Activated CD4-positive, CD25-positive, alpha-beta regulatory T cell (primary cell): Measurements from ENCODE around the gene RFK.
"Not testable (repeated sequence)": the region's sequence is repeated elsewhere in the genome, so short reads cannot be mapped to it uniquely, and the experiment has no call there.

Experiments
- DNase-seq, 4 experiments: peaks; one replicate each; lab custom pipeline; 2025; lab: John Stamatoyannopoulos, UW

RFK gene

DNA sequence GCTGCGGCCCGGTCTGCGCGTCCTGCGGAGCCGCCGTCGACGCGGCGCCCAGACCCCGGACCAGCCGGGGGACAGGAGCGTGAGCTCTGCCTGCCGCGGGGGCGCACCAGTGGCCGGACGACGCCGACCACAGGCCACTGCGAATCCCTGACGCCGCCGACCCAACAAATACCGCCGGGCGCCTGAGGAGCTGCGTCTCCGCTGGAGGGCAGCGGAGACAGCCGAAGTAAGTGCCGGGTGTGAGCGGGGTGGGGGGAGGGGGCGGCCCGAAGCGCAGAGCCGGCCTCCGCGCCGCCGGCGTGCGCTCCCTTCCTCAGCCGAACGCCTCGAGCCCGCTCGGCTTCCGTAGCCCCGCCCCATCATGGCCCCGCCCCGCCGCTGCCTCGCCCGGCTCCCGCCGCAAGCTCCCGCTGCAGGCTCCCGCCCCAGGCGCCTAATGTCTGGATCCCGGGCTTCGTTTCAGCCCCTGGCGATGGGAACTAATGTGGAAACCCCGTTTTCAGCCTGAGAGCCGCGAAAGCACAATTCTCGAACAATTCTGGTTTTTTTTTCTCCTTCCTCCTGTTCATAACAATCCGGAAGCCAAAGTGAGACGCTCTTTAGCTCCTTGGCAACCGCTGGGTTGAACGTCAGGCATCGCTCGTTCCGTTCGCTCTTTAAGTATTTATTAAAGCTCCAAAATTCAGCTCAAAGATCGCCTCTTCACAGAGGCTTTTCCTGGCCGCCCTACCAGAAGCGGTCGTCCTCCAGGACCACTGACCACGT is at the start of gene RFK:
Gene RFK, minus strand, starts transcription at position 232 of the 765 bp plus-strand sequence. CDS start 255 bp downstream, outside the sequence.
- DNase-seq: peak; percentile 80 to 90 (median 88)

DNA sequence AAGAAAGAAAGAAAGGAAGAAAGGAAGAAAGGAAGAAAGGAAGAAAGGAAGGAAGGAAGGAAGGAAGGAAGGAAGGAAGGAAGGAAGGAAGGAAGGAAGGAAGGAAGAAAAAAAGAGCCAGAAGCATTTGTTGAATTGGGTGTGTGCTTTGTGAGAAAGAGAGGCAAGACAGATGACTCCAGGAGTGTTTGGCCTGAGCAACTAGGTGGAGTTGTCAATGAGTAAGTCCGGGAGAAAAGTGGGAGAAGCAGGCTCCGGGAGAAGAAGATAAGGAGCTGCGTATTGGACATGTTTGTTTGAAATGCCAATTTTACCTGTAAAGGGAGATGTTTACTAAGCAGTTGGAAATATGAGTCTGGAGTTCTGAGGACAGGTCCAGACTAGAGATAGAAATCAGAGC is 49.7 kb upstream of the RFK start:
- DNase-seq: no peak

DNA sequence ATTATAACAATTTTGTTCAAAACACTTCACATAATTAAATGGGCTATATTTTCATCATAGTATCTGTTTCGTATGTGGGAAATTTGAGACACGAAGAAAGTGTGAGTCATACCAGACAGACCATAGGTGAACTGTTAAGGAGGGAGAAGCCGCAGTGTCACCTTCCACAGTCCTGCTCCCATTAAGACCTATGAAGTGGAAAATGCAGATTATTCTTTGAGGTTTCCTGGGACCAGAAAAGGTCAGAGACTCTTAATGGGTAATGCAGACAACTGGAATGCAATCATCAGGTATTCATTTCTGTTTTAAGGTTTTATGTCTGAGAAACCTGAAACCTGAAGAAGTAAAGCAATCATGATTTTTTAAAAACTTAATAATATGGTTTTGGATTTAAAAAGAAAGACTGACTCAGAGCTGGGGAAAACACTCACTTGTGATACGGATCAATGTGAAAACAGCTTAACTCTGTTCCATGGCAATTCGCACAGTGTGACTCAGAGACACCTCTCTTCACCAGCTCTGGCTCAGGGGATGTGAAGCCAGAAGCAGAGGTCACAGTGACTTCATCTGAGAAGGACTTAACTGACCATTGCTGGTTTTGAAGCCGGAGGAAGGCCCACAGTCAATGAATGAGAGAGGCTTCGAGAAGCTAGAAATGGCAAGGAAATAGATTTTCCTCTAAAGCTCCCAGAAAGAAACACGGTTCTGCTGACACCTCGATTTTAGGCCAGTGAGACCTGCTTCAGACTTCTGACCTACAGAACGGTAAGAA is 47.5 kb upstream of the RFK start:
- DNase-seq: peak in 1 of 4 experiments; percentile 3

DNA sequence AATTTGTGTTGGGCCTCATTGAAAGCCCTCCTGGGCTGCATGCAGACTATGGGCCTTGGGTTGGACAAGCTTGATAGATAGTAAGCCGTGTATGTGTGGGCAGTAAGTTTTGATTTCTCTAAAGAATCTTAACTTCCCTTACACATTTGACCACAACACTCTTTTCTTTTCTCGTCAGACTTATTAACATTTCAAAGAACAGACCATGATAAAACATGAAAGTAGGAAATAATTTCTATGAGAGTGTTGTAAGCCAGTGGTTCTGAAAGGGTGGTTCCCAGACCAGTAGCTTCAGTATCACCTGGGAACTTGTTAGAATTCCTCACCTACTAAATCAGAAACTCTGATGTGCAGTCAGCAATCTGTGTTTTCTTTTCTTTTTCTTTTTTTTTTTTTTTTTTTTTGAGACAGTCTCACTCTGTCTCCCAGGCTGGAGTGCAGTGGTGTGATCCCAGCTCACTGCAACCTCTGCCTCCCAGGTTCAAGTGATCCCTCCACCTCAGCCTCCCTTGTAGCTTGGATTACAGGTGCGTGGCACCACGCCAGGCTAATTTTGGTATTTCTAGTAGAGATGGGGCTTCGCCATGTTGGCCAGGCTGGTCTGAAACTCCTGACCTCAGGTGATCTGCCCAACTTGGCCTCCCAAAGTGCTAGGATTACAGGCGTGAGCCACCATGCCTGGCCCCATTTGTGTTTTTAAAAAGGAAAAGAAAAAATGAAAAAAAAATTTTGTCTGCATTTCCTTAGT is 44.8 kb upstream of the RFK start:
- DNase-seq: no peak

DNA sequence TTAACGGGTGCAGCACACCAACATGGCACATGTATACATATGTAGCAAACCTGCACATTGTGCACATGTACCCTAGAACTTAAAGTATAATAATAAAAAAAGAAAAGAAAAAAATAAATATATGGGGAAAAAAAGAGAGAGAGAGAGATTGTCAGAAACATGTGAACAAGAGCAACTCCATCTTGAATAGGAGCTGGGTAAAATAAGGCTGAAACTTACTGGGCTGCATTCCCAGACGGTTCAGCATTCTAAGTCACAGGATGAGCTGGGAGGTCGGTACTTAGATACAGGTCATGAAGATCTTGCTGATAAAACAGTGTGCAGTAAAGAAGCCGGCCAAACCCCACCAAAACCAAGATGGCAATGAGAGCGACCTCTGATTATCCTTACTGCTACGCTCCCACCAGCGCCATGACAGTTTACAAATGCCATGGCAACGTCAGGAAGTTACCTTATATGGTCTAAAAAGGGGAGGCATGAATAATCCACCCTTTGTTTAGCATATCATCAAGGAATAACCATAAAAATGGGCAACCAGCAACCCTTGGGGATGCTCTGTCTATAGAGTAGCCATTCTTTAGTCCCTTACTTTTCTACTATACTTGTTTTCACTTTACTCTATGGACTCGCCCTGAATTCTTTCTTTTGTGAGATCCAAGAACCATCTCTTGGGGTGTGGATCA is 42.9 kb upstream of the RFK start:
- not testable (repeated sequence) for DNase-seq

DNA sequence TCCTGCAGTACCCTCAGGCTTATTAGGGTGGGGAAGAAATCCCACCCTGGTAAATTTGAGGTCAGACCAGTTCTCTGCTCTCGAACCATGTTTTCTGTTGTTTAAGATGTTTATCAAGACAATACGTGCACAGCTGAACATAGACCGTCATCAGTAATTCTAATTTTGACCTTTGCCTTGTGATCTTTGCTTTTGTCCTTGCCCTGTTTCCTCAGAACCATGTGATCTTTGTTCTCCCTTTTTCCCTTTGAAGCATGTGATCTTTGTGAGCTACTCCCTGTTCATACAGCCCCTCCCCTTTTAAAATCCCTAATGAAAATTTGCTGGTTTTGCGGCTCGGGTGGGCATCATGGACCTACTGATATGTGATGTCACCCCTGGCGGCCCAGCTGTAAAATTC is 40.7 kb upstream of the RFK start:
- DNase-seq: not testable (repeated sequence)

DNA sequence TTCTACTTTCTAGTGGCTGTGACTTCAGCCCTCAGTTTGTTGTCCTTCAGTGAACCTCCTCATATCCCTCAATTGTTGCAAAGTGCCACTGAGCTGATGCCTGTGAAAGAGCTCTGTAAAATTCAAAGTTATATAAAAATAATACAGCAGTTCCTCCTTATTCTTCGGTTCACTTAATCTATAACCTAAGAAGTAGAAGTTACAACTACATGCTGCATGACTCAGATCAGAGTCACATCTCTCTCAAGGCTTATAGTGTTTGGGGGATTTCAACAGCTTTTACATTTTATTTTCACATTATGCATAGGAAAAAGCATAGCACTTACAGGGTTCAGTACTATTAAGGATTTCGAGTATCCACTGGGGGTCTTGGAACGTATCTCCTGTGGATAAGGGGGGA is 39.6 kb upstream of the RFK start:
- DNase-seq: no peak

DNA sequence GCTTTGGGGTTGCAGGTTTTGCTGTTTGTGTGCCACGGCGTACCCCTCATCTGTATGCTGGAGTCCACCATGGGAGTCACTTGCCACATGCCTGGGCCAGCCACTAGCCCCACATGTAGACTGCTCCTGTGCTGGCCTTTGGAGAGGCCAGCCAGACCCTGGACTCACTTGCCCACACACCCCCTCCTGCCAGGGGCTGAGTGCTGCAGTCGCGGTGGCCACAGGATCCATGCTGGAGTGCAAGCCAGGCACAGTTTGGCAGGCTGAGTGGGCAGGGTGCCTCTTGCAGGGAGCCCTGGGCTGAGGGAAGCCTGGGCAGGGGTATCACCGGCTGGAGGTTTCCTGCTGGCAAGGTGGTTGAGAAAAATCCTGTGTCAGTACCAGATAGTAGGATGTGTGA is 39.2 kb upstream of the RFK start:
- no peak for DNase-seq

DNA sequence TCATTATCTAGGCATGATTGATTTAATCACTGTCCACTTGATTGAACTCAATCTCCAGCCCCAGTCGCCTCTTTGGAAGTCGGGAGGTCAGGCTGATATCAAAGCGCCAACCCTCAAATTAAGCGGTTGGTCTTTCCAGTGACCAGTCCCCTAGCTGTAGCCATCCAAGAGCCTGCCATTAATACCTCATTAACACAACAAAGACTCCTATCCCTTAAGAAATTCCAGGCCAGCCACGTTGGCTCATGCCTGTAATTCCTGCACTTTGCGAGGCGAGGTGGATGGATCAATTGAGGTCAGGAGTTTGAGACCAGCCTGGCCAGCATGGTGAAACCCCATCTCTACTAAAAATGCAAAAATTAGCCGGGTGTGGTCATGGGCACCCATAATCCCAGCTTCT is 37.4 kb upstream of the RFK start:
- no peak for DNase-seq

DNA sequence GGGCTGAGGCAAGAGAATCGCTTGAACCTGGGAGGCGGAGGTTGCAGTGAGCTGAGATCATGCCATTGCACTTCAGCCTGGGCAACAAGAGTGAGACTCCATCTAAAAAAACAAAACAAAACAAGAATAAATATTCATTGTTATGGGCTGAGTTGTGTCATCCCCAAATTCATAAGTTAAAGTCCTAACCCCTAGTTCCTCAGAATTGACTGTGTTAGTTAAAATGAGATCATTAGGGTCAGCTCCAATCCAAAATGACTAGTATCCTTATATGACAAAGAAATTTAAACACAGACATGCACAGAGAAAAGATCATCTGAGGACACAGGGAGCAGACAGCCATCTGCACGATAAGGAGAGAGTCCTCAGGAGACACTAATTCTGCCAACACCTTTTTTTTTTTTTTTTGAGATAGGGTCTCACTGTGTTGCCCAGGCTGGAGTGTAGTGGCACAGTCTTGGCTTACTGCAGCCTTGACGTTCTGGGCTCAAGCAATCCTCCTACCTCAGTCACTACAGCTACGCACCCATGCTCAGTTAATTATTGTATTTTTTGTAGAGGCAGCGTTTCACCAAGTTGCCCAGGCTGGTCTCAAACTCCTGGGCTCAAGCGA is 32.7 kb upstream of the RFK start:
- DNase-seq: no peak

DNA sequence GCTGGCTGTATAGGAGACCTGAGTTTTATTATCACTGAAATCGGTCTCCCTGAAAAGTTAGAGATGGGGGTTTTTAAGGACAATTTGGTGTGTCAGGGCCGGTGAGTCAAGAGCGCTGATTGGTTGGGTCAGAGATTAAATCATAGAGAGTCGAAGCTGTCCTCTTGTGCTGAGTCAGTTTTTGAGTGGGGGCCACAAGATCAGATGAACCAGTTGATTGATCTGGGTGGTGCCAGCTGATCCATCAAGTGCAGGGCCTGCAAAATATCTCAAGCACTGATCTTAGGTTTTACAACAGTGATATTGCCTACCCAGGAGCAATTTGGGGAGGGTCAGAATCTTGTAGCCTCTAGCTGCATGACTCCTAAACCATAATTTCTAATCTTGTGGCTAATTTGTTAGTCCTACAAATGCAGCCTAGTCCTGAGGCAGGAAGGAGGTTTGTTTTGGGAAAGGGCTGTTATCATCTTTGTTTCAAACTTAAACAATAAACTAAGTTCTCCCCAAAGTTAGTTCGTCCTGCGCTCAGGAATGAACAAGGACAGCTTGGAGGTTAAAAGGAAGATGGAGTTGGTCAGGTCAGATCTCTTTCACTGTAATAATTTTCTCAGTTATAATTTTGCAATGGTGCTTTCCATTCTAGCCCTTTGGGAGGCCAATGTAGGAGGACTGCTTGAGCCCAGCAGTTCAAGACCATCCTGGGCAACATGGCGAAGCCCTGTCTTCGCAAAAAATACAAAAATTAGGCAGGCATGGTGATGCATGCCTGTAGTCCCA is 31.6 kb upstream of the RFK start:
- DNase-seq: no peak

DNA sequence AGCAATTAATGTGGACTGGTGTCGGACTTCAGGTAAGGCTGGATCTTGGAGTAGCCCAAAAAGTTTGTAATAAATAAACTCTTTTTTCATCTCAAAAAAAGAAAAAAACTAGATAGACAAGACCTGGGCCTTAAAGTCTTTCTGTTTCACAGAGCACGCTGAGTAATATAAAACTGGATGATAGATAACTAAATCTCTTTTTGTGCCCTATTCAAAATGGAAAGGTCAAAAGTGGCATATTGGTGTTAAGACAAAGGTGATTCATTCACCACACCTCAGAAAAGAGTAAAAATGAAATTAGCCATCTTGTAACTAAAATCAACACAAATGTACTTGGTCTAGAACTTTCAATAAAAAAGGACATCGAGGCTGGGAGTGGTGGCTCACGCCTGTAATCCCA is 30.3 kb upstream of the RFK start:
- no peak for DNase-seq

DNA sequence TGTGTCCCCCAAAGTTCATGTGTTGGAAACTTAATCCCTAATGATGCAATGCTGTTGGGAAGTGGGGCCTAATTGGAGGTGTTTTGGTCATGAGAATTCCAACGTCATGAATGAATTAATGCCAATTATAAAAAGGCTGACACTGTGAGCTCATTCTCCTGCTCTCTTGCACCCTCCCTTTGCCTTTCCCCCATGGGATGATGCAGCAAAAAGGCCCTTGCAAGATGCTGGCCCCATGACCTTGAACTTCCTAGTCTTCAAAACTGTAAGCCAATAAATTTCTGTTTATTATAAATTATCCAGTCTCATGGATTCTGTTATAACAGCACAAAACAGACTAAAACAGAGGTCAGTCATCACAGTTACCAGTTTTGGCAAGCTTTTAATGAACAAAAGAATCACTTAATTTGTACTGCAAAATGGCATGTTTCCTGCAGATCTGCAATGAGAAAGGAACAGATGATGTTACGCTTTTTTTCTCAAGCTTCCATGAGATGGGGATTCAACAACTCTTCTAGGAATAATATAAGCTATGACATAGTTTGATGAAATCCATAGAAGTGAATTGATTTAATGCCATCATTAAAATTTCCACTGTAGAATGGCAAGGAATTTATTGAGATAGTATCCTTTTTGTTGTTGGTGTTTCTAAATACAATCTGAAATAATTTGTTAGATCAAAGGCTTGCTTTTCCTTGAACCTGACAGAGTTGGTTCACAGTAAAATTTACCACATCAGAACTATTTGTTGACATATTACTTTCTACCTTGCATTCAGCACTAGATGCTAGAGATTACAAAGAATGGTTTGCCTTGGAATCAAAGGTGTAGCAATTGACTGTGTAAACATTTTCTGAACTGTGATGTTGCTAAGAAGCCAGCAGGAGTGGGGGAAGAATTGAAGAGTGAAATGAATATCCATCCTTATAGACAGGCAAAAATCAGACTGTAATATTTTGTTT is 29.3 kb upstream of the RFK start:
- DNase-seq: no peak

DNA sequence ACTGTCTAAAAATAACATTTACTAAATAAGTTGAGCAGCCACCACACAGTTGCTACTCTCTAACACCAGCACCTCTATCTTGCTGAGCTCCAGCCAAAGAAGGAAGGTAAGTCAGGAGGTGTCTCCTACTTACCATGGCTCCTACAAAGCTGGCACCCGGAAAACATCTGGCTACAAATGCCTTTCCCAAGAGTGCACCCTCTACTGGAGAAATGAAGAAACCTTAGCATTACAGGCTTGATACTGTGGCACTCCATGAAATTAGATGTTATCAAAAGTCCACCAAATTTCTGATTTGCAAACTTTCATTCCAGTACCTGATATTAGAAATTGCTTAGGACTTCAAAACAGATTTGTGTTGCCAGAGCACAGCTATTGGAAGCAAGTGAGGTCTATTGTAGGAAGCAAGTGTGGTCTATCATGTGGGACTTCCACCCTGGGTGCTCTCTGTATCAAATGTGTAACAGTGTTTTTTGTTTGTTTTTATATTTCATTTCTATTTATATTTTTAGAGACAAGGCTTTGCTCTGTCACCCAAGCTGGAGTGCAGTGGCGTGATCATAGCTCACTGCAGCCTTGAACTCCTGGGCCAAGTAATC is 25.7 kb upstream of the RFK start:
- DNase-seq: no peak

DNA sequence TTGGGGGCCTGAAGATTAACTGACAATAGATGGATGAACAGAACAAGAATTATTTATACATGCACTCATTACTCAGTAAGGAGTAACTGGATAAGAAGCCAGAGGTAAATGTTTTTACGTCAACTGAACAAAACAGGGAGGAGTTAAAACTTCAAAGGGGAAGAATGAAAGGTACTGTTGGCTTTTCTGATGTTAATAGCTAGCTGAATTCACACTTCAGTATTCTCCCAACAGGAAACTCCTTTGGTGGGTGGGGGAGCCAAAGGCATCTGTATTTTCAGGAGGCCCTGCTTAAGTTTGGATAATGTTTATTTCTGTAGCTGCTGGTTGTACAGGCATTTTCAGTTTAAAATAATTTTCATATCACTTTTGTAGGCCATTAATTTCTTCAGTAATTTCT is 23.2 kb upstream of the RFK start:
- no peak for DNase-seq

DNA sequence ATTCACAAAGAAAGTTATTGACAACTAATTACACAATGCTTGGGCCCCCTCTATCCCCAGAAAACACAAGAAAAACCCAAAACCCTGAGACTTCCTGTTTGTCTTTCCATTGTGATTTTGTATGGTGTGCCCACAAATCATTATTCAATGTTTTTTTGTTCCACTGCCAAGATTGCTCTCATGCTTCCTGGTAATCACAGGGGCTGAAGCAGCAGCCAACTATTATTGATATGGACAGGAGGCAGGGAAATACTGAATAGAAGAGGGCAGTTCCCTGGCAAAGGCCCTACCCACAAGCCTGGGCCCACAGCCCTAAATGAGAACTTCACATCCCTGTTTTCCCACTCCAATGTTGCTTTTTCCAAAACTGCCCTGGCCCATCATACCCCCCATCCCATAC is 21.5 kb upstream of the RFK start:
- no peak for DNase-seq

DNA sequence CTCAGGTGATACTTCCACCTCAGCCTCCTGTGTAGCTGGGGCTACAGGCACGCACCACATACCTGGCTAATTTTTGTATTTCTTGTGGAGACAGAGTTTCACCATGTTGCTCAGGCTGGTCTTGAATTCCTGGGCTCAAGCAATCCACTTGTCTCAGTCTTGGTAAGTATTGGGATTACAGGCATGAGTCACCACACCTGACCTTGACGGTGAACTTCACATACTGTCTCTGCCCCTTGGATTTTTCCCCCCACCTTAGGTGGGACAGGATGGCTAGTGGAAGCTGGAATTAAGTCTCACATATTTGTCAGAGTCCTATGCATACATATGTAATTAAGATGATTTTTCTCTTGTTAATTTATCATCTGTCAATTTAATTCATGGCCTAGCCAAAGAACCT is 20.9 kb upstream of the RFK start:
- DNase-seq: no peak

DNA sequence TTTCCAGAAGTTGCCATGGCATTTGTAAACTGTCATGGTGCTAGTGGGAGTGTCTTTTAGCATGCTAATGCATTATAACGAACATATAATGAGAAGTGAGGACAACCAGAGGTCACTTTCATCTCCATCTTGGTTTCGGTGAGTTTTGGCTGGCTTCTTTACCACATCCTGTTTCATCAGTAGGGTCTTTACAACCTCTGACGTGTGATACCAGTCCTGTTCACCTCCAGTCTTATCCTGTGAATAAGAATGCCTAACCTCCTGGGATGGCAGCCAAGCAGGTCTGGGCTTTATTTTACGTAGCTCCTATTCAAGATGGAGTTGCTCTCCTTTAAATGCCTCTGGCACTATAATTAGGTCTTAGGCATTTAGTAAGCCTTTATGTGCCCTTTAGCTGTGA is 20.4 kb upstream of the RFK start:
- DNase-seq: no peak

DNA sequence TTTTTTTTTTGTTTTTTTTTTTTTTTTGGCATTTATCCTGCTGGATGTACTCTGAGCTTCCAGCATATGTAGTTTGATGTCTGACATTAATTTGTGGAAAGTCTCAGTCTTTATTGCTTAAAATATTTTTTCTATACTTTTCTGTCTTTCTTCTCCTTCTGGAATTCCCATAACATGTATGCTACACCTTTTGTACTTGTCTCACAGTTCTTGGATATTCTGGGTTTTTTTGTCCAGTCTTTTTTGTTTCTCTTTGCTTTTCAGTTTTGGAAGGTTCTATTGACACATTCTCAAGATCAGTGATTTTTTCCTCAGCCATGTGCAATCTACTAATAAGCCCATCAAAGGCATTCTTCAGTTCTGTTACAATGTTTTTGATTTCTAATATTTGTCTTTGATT is 19.4 kb upstream of the RFK start:
- no peak for DNase-seq
